IPS-18c (cell line): ENCODE results near the gene GRK5.

ENCODE experiments used
- H3K4me3 ChIP-seq: 2 replicates; pipeline ENCODE4 v1.7.0; 2013; ENCODE audit warnings: low read depth, mild to moderate bottlenecking, low read length, moderate library complexity; ENCODE audit not compliant: insufficient read depth
- H3K9me3 ChIP-seq: one replicate; pipeline ENCODE4 v1.6.1; 2013; ENCODE audit warnings: mild to moderate bottlenecking, low read length, moderate library complexity; ENCODE audit not compliant: control insufficient read depth, insufficient read depth

The GRK5 gene

DNA sequence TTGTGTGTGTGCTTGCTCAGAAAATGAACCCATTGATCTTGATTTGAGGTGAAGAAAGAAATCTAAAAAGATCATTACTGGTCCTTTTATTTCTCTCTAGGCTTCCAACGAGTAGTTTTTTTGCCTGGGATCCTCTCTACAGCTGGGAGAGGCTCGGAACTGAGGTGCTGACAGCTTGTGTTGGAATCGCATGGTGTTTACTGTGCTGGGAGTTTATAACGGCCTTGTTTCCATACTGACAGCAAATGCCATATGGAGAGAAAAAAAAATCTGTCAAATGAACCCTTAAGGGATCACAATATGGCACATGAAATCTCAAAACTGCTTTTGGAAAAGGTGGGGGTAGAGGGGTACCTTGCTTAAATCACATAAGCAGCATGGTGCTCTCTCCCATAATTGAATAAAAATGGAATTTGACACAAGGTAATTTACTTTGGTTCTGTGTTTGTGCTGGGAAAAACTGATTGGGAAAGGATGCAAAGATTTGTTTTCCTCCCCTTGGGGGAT is 170.1 kb downstream of the GRK5 start:
- Histone ChIP-seq H3K4me3 (no peak overlapping the region), H3K9me3 (no peaks in the 10 kb centered on the region)

- no peak overlapping the region for H3K4me3 ChIP-seq
- H3K9me3 ChIP-seq: no peaks in the 10 kb centered on the region
Measured at GRCh38 chr10:119377958-119378736, 170.8 kb downstream of the GRK5 start.

DNA sequence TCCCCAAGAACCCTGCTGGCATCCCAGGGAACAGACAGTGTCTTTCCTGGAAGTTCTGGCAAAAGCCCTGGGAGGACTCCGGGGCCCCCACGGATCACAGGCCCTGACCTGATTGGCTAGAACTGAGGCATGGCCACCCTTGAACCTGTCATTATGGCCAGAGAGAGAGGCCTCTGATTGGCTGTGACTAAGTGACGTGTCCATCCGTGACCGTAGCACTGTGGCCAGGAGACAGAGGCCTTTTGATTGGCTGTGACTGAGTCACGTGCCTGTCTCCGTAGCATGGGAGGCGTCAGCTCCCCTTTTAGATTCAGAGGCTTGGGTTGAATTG is 171.3 kb downstream of the GRK5 start:
- no peak overlapping the region for H3K4me3 ChIP-seq

DNA sequence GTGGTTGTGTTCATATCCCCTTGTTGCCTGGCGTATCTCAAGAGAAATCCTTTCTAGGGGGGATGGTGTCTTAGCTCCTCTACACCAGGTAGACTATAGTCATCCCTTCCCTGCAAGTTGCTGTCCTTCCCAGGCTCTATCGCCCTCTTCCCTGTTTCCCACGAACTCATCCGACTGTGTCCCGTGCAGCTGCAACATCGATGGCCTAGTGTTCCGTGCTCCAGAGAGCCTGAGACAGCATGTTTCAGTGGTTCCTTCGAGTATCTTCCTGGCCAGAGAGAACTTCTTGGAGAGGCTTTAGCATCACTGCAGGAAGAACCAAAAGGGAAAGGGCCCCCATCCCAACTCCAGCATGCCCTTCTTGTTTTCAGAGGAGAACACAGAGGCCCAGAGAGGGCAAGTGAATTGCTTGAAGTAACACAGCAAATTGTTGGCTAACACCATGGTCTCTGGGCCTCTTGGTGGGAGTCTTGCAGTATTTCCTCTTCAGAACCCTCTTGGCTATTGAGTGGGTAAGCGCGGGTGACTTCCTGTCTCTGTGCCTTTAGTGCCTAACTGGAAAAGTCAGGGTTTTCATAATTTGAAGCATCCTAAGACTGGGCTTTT is 172.2 kb downstream of the GRK5 start:
- Histone ChIP-seq H3K9me3 (no peaks in the 10 kb centered on the region), H3K4me3 (no peak overlapping the region)

More for the DNA sequence above, 171.3 kb downstream of the GRK5 start:
- no peaks in the 10 kb centered on the region for H3K9me3 ChIP-seq

DNA sequence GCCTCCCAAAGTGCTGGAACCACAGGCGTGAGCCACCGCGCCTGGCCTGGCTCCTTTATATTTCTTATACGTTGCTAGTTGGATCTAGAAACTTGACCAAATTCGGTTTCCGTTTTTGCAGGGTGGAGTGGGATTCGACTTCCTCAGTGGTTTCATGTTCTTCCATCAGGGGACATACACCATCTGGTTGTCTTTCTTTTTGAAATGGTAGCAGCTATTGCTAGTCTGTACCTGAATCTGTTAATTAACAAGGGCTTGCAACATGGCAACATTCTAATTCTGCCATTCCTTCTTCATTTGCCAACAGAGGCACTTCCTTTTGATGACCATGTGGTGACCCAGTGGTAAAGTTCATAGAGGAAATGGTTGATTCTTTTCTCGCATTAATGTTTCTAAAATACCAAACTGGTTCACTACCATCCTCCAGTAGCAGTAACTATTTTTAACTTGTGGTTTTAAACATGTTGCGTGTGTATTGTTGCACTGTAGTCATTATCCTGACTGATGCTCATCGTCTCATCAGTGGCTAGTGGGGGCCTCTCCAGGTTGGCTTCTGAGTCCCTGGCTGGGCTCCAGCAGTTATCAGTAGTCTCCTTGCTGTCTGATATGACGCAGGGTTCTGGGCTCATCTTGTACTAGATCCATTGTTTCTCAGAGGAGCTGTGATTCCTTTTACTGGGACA is 175.9 kb downstream of the GRK5 start:
- Histone ChIP-seq H3K9me3 (peaks cover 3% of the 10 kb centered on the region), H3K4me3 (no peak overlapping the region)

GRCh38 chr10:119384127-119384526 is 176.8 kb downstream of the GRK5 start:
- H3K4me3 ChIP-seq: no peak overlapping the region
- H3K9me3 ChIP-seq: peaks cover 3% of the 10 kb centered on the region

DNA sequence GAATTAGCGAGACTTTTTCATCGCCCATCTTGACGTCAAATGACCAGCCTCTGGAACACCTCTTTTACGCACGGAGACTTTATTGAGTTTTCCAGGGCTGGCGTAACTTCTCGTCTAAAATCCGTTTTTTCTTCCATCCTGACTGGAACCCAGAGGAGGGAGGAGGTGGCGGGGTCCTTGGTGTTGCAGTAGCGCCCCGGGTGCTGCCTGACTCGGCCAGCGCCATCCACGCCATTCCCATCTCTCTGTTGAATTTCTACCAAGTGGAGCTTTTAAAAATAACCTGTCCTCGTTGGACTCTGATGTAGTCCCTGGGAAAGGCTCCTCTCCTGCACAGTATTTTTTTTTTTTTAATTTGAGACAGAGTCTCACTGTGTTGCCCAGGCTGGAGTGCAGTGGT is 179.3 kb downstream of the GRK5 start:
- peaks cover 3% of the 10 kb centered on the region for H3K9me3 ChIP-seq
- H3K4me3 ChIP-seq: no peak overlapping the region

DNA sequence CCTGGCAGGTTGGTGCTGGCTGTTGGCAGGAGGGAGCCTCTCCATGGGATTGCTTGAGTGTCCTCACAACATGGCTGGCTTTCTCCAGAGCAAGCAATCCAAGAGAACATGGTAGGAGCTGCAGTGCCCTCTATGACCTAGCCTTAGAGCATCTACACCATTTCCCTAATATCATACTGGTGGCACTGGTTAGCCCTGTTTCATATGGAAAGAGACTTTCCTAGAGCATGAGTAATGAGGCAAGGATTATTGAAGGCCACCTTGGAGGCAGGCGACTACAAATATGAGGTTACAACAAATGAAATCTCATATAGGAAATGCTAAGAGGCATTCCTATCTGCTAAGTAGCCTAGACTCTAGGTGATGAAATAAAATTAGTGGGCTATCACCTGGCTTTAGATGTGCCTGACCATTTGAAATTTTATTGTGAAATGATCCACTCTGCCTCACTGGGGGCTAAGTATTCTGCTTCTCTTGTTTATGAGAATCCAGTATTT is 181.5 kb downstream of the GRK5 start:
- Histone ChIP-seq H3K9me3 (peaks cover 3% of the 10 kb centered on the region), H3K4me3 (no peak overlapping the region)

GRCh38 chr10:119391440-119392251 is 184.3 kb downstream of the GRK5 start:
- no peak overlapping the region for H3K4me3 ChIP-seq
- peaks cover under 1% of the 10 kb centered on the region for H3K9me3 ChIP-seq

DNA sequence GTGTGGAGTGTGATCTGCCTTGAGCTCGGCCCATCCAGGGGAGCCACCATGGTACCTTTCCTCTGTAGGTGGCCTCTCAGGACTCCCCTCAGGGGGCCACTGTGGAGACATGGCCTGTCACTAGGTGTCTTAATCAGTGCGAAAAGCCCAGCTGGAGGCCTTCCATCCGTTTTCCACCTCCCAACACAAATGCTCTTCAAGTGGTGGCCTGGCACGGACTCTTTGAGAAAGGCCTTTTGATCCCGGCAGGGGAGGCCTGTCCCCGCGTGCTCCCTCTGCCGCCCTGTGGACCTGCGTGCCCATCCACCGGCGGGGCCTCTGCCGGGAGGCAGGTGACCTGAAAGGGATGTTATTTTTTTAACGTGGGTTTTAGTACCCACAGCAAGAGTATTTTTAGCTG is 185.6 kb downstream of the GRK5 start:
- H3K9me3 ChIP-seq: no peaks in the 10 kb centered on the region
- H3K4me3 ChIP-seq: no peak overlapping the region

- H3K9me3 ChIP-seq: no peaks in the 10 kb centered on the region
- no peak overlapping the region for H3K4me3 ChIP-seq
Measured at GRCh38 chr10:119393421-119393820, 186.1 kb downstream of the GRK5 start.

GRCh38 chr10:119393845-119394244 is 186.5 kb downstream of the GRK5 start:
- no peaks in the 10 kb centered on the region for H3K9me3 ChIP-seq
- H3K4me3 ChIP-seq: no peak overlapping the region

- H3K9me3 ChIP-seq: no peaks in the 10 kb centered on the region
- H3K4me3 ChIP-seq: no peak overlapping the region
Measured at GRCh38 chr10:119394657-119395279, 187.4 kb downstream of the GRK5 start.

- no peaks in the 10 kb centered on the region for H3K9me3 ChIP-seq
- no peak overlapping the region for H3K4me3 ChIP-seq
Measured at GRCh38 chr10:119395280-119396007, 188.1 kb downstream of the GRK5 start.

DNA sequence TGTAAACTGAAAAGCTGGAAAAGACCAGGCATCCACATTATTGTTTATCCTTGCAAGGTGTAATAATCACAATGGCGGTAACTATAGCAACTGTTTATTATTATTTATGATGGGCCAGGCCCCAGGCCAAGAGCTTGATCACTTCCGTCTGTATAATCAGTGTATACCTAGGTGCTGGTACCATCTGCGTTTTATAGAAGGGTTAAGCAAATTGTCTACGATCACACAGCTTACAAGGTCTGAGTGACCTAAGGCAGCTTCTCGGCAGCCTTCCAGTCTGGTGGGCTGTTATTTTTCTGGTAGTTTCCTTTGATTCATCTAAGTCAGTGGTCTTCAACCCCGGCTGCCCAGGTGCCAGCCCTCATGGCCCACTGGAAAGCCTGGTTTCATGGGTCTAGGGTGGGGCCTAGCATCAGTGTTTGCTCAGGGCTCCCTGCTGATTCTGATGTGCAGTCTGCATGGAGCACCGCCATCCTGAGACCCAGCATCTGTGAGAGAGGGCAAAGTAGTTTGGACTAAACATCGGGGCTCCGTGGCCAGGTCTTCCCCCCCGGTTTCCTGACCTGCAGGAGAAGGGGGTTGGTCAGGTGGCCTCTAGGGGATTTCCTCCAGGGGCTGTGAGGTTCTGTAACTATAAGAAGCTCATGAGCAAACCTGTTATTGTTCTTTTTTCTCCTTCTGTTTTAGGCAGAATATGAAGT is 188.8 kb downstream of the GRK5 start:
- no peak overlapping the region for H3K4me3 ChIP-seq
- H3K9me3 ChIP-seq: no peaks in the 10 kb centered on the region

- no peak overlapping the region; the same call in 1 of the 2 replicates for H3K4me3 ChIP-seq
- H3K9me3 ChIP-seq: no peaks in the 10 kb centered on the region
Measured at GRCh38 chr10:119396709-119397071, 189.3 kb downstream of the GRK5 start.
